Heart left ventricle (tissue), 16 donors: ENCODE data around the gene CD2AP. TPM values are rescaled to one million over a fixed set of nuclear protein-coding genes. Genes with fewer than 3 reads are reported as not detected.

Experiments
- ATAC-seq, 4 donors: fragments of 200-7000 bp; cut with Tn5 transposase; one replicate each; pipeline ENCODE4 v1.9.1; 2020 to 2022; ENCODE audit warnings: moderate library complexity in 4 of 4, mild to moderate bottlenecking in 3 of 4, moderate number of reproducible peaks in 1 of 4
- DNase-seq, 5 donors: peaks; one replicate each; pipeline ENCODE4 v3.0.0-alpha.2; 2020
- H3K27ac ChIP-seq, 12 donors: fragments of 200-600 bp; sonication (generic) in 4 of 12; one replicate each; pipeline versions ENCODE4 v1.5.0 to v1.8.0; 2016 to 2022; ENCODE audit warnings: mild to moderate bottlenecking in 2 of 12
- H3K27me3 ChIP-seq, 9 donors: fragments of 200-600 bp; sonication (generic) in 2 of 9; one replicate each; pipeline versions ENCODE4 v1.5.1 to v1.8.0; 2016 to 2022; ENCODE audit warnings: mild to moderate bottlenecking in 3 of 9
- H3K36me3 ChIP-seq, 9 donors: fragments of 200-600 bp; sonication (generic) in 2 of 9; one replicate each; pipeline versions ENCODE4 v1.5.0 to v1.8.0; 2018 to 2022; ENCODE audit warnings: mild to moderate bottlenecking in 2 of 9
- H3K4me1 ChIP-seq, 12 donors: fragments of 200-600 bp; sonication (generic) in 4 of 12; one replicate each; pipeline versions ENCODE4 v1.5.0 to v1.8.0; 2016 to 2022; ENCODE audit warnings: mild to moderate bottlenecking in 3 of 12
- H3K4me3 ChIP-seq, 12 donors: fragments of 200-600 bp; sonication (generic) in 4 of 12; one replicate each; pipeline versions ENCODE4 v1.5.0 to v1.8.0; 2017 to 2022; ENCODE audit warnings: mild to moderate bottlenecking in 9 of 12, moderate library complexity in 4 of 12
- H3K9me3 ChIP-seq, 12 donors: fragments of 200-600 bp; sonication (generic) in 4 of 12; one replicate each; pipeline versions ENCODE4 v1.5.0 to v1.8.0; 2016 to 2022; ENCODE audit warnings: mild to moderate bottlenecking in 1 of 12
- CTCF ChIP-seq, 12 donors: fragments of 200-600 bp; sonication (generic) in 4 of 12; IDR thresholded peaks; one replicate each; pipeline versions ENCODE4 v1.5.0 to v1.8.0; 2018 to 2022; ENCODE audit warnings: antibody characterized with exemption in 12 of 12, mild to moderate bottlenecking in 5 of 12
- POLR2A ChIP-seq, 2 donors: fragments of 450-650 bp; IDR thresholded peaks; one replicate each; pipeline ENCODE4 v1.6.1; 2017; ENCODE audit warnings: antibody characterized with exemption in 2 of 2, mild to moderate bottlenecking in 2 of 2, moderate library complexity in 2 of 2
- WGBS, 4 donors: extraction: QIAGEN DNeasy Blood & Tissue Kit in 2 of 4; methylation state at CpG; one replicate each; pipeline versions ENCODE4 v1.1.5 to v1.1.7; 2013 to 2018; 5-methylcytosine and 5-hydroxymethylcytosine counted together
- intact Hi-C, 10 donors: fragments of 100-400 bp; cut with DNase I; formaldehyde crosslinking; loops; one replicate each; pipeline versions ENCODE4 v1.11.1 to v1.14.2; 2022
- polyA plus RNA-seq, 2 donors: library from polyadenylated mRNA; stranded (reverse); fragments of 200-250 nt; gene quantifications; one replicate each; pipeline ENCODE4 v1.2.3, GENCODE V29; 2013
- total RNA-seq, 9 donors: library from RNA; depleted of rRNA in 2 of 9; stranded (reverse); fragments of >200 nt in 2 of 9; fragmentation: NEBNext Ultra II Directional in 3 of 9; extraction: Animal tissue kit (Norgen Biotek cat#: 25700) in 3 of 9; gene quantifications; one replicate each; pipeline versions ENCODE4 v1.1.0 to v1.2.4, GENCODE V29; 2016 to 2023
- donor health status: ischemic (EF 13 %, LVEDD 7.1; RV severe dilation, severe dysfunction).
- donor health status: healthy with polysubstance abuse.
- donor health status: DM: no; HTN: yes; CAD: no.
- donor health status: DM: no; HTN: no; CAD: no.
- donor health status: ischemic (EF 25% LVEDD 6.9; RV normal size, moderate dysfunction).
- donor health status: ischemic (EF 25% LVEDD 5.7; RV mildly dilated, moderate dysfunction).
- donor health status: healthy.
- donor health status: DM: yes; HTN: yes; CAD: no.
- donor health status: ischemic (EF 35%, LVEDD 5.7; RV mildly dilated, moderate dysfunction).
- donor health status: nonischemic (EF 11% LVEDD 7.7; RV severe dilation, severe dysfunction).
- donor health status: DM: yes; HTN: yes; CAD: no.
- donor health status: PGD.
- donor health status: ischemic (EF 29% LVEDD 5.4; RV normal size, mild dysfunction).
- donor health status: nonischemic (EF 23%, LVEDD 6.1; RV moderate dilation, normal function).

Gene CD2AP
- total and polyA plus RNA-seq, 11 donors = 6.4 to 18.0 (median 11.4) TPM

DNA sequence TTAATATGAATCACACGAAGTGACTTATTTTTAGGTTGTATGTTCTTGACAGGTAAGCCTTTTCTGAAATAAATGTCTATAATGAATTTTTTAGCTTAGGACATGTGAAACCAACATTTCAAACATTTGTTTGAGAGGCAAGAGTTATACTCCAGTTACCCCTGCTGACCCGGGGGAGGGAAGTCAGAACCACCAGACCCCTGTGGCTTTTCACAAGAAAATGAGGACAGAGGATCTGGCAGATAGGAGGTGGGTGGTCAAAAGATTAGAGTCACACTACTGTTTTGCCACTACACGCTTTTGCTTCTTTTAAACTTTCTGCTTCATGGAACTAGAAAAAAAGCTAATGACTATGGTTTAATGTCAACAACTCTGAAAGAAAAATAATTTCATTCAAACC, 193.3 kb downstream of the CD2AP start:
- H3K27ac ChIP-seq = no peak overlapping the region
- TF ChIP-seq CTCF (IDR thresholded peaks at IDR 0.05) = no peak
- no peak for TF ChIP-seq POLR2A (IDR thresholded peaks at IDR 0.05)
- ATAC-seq (no peak), DNase-seq (no peak)
- peaks cover 0 to 6% (median 0%) of the 10 kb centered on the region in 12 donors for H3K9me3 ChIP-seq
- H3K36me3 ChIP-seq = no peaks in the 10 kb centered on the region
- H3K4me1 ChIP-seq = peaks cover 0 to 6% (median 0%) of the 10 kb centered on the region in 12 donors
- H3K4me3 ChIP-seq = no peak overlapping the region
- intact Hi-C loops = no loop called here
- 68 to 79% (median 70%) methylated on average over 3 of the region's 3 CpGs for WGBS, 4 donors
- no peaks in the 10 kb centered on the region for H3K27me3 ChIP-seq

GRCh38 chr6:47671777-47672176, 194.2 kb downstream of the CD2AP start:
- H3K36me3 ChIP-seq = no peaks in the 10 kb centered on the region
- H3K4me3 ChIP-seq = no peak overlapping the region
- H3K4me1 ChIP-seq = peaks cover 0 to 6% (median 0%) of the 10 kb centered on the region in 12 donors
- no peak overlapping the region for H3K27ac ChIP-seq
- peaks cover 0 to 6% (median 0%) of the 10 kb centered on the region in 12 donors for H3K9me3 ChIP-seq
- intact Hi-C loops = no loop called here
- ATAC-seq (no peak), DNase-seq (no peak)
- 58 to 76% (median 67%) methylated on average over 1 of the region's 1 CpG for WGBS, 4 donors
- no peaks in the 10 kb centered on the region for H3K27me3 ChIP-seq
- TF ChIP-seq CTCF (IDR thresholded peaks at IDR 0.05) (no peak), POLR2A (IDR thresholded peaks at IDR 0.05) (no peak)

DNA sequence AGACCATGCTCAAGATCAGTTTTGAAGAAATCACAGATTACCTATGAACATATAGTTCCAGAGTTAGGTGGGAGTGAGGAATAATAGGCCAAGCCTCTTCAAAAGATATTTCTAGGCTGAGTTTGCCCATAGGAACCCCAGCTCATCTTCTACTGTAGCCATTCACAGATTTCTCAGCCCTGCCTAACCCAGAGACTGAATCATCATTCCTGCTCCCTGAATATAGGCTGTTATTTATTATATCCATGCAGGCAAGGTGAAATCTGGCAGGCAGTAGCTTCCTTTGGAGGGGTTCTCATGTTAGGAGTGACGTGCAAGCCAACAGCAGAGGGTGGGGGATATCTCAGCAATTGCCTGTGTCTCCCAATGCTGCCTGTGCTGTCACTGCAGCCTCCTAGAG, 195.2 kb downstream of the CD2AP start:
- intact Hi-C loops = no loop called here
- no peak for TF ChIP-seq CTCF (IDR thresholded peaks at IDR 0.05)
- no peak for TF ChIP-seq POLR2A (IDR thresholded peaks at IDR 0.05)
- DNase-seq = no peak
- 85 to 94% (median 90%) methylated on average over 1 of the region's 1 CpG for WGBS, 4 donors
- Histone ChIP-seq H3K4me3 (no peak overlapping the region), H3K4me1 (peaks cover 0 to 6% (median 0%) of the 10 kb centered on the region in 12 donors), H3K27ac (no peak overlapping the region), H3K27me3 (no peaks in the 10 kb centered on the region), H3K9me3 (peaks cover 0 to 6% (median 0%) of the 10 kb centered on the region in 12 donors), H3K36me3 (no peaks in the 10 kb centered on the region)
- ATAC-seq = no peak

- Histone ChIP-seq H3K36me3 (no peaks in the 10 kb centered on the region), H3K4me3 (no peak overlapping the region), H3K9me3 (peaks cover 0 to 6% (median 0%) of the 10 kb centered on the region in 12 donors), H3K27ac (no peak overlapping the region), H3K27me3 (no peaks in the 10 kb centered on the region), H3K4me1 (peaks cover 0 to 6% (median 0%) of the 10 kb centered on the region in 12 donors)
- DNase-seq (no peak), ATAC-seq (no peak)
- WGBS, 4 donors = 91 to 94% (median 92%) methylated on average over 3 of the region's 3 CpGs
- no peak for TF ChIP-seq POLR2A (IDR thresholded peaks at IDR 0.05)
- no peak for TF ChIP-seq CTCF (IDR thresholded peaks at IDR 0.05)
- intact Hi-C loops = no loop called here
Observed at GRCh38 chr6:47674673-47675072, 197.1 kb downstream of the CD2AP start.

Other genes starting within 250 kb of the CD2AP start
- 10 to 100 TPM in 3 of 9 donors, 1 to 10 TPM in 6; 3.7 to 18.1 (median 6.0) TPM for gene TNFRSF21, start 167.9 kb upstream of the CD2AP start, total RNA-seq
- gene TNFRSF21, start 167.9 kb upstream of the CD2AP start, polyA plus RNA-seq = 1 to 10 TPM; 2.7 to 5.4 TPM
- under 1 TPM in 4 of 9 donors, not detected in 5; 0.06 to 0.60 (median 0.29) TPM for gene ADGRF4, start 220.8 kb downstream of the CD2AP start, total RNA-seq
- gene ADGRF4, start 220.8 kb downstream of the CD2AP start, polyA plus RNA-seq = under 1 TPM in 1 of 2 donors, not detected in 1; 0.07 TPM